HUDEP-2 (cell line): ENCODE measurements around the gene PCMT1.
A peak's percentile ranks its signal among the peaks of the same experiment; 100 is the strongest.
"Not testable (repeated sequence)": the region's sequence is repeated elsewhere in the genome, so short reads cannot be mapped to it uniquely, and the experiment has no call there.

Experiments used
- DNase-seq, 76 experiments: peaks; one replicate each; lab custom pipeline; 2025; ENCODE audit not compliant: unreplicated experiment in 76 of 76; lab: John Stamatoyannopoulos, UW

The PCMT1 gene

DNA sequence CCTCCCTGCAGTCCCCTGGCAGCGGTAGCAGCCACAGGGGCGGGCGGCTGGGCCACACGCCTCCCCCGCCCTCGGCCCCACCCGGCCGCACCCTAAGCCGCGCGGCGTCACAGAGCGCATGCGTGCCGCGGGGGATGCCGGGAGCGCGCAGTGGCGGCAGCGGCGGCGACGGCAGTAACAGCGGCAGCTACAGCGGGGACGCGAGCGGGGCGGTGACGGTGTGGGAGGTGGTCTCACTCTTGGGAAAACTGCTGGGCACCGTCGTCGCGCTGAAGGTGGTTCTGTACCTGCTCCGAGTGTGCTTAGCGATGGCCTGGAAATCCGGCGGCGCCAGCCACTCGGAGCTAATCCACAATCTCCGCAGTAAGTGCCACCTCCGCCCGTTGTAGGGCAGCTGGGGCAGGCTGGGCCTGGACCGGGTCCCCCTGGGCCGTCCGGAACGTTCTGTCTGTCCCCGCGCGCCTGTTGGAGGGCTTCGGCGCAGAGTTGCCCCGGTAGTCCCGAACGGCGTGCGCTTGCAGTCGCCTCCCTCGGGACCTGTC lies at the start of gene PCMT1:
TSS of gene PCMT1 (plus strand) at position 148 of the 542 bp plus-strand sequence. CDS start at position 309, 161 bp downstream.
- peak in 75 of 76 experiments; percentile 29 to 98 (median 90) for DNase-seq

DNA sequence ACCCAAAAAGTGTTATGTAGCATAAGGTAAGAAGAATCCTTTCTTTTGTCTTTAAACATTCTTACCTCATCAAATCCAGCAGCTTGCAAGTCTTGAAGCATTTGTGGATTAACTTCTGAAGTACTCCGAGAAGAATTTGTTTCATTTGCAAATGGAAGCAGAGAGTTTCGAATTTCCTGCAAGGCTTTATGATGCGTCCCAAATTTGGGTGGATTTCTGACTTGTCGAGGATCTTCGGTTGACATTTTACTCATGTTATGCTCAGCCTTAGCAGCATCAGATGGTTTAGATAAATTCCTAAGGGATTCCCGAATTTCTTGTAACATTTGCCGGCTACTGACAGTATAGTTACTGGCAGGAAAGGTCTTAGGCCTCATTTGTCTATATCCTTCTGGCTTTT lies 47.8 kb upstream of the PCMT1 start:
- no peak for DNase-seq

DNA sequence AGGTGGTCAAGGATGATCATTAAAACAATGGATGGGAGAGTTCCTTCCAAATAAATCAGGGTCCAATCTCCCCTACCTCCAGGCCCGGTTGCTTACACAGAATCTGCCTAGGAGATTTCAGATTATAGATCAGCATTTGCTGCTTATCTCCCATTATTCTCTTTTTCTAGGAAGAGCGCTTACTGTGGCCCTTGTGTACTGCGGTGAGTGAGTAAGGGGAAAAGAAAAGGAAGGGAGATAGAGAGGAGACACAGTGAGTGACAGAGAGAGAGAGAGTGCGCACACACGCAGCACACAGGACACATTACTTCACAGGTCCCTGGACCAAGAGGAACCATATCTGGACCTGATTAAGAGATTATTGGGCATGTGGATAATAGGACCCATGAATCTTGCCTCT lies 37.8 kb upstream of the PCMT1 start:
- no peak for DNase-seq

DNA sequence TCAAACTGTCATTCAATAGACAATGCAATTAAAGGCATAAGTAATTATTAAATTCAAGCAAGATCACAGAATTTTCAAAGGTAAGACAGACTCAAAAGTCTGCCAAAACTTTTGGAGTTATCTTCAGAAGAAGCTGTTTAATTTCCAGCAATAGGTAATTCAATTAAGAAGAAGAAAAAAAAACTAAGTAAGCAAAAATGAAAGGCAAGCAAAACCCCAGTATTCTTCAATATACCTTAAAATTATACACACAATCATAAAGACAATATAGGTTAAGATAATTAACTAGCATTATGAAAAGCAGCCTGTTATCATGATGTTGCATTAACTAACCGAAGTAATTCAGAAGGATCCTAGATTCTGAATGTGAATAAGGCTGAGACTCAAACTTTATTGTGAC lies 35.1 kb upstream of the PCMT1 start:
- DNase-seq, result no peak

DNA sequence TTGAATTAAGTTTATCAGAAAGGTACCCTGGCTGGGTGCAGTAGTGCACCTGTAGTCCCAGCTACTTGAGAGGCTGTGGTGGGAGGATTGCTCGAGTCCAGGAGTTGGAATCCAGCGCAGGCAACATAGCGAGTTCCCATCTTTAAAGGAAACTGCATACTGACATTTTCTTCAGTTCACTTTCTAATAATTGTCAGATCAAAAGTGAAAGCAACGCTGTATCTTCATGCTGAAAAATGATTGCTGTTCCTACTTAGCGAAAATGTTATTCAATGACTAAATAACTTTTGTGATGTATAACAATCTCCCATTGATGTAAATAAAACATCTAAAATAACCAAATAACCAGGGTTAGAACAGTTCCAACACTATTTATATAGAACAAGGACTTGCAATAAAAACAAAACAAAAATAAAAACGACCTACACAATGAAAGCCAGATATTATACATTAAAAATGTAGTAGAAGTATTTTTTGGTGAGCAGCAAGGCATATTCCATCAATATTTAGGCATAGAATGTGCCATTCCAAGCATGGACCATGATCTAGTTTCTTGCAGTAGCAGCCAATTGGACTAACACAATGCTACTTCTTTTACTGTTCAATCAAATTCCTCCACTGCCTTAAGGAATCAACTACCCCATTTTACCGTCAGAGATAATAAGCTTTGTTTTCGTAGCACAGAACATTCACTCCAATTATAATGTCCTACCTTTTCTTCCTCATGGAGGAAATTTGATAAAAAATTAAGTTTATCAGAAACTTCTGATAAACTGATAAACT lies 33.2 kb upstream of the PCMT1 start:
- DNase-seq, result peak in 3 of 76 experiments; percentile 11 to 40 (median 18)

DNA sequence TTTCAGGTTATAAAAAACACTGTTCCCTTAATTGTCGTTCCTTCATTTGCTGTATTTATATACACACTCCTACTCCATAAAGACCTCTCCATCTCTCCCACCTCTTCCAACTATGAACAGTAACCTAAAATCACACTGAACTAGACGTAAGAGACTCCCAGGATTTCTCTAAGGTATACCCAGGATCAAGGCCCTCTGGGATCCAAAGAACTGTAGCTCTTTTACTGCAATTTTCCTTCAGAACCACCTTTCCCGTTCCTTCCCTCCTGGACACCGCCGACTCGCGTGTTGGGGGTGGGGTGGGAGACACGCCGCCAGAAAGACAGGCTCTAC lies 32.3 kb upstream of the PCMT1 start:
- no peak for DNase-seq

DNA sequence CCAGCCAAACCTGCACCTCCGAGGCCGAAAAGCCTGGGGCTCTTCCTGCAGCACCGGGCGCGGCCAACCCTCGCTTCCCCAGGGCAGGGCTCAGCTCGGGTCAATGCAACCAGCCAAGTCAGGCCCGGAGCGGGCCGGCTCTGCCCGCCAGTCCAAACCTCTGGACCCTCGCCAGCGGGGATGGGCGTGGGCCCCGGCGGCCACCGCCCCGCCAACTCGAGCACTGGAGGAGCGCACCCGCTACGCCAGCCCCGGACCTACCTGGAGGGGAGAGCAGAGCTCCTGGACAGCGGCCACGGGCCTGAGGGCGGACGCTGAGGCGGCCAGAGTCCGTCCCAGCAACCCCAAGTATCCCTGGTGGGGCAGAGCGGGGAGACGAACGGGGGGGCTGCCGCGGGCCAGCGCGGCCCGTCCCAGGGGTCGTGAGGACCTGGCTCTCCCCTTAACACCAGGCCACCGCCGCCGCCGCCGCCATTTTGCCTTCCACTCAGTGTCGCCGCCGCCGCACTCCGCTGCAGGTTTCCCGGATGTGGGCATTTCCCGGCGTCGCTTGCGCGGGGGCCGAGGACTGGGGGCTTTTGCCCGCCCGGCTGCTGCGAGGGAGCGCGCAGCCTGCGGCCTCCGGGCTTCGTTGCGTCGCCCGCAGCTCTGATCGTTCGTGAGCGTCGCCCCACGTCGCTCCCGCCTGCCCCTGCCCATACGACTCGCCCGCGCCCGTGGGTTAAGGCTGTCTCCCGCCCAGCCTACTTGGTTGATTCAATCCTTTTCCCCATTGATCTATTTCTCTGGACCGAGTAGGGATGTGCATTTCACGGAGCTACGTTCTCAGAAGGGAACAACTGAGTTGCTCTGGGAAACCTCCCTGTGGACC lies 31.7 kb upstream of the PCMT1 start, which contains the start of gene LATS1:
TSS of gene LATS1 (minus strand) at position 514 of the 871 bp plus-strand sequence. CDS start 15,975 bp downstream, outside the sequence.
- peak; percentile 10 to 99 (median 95) for DNase-seq

DNA sequence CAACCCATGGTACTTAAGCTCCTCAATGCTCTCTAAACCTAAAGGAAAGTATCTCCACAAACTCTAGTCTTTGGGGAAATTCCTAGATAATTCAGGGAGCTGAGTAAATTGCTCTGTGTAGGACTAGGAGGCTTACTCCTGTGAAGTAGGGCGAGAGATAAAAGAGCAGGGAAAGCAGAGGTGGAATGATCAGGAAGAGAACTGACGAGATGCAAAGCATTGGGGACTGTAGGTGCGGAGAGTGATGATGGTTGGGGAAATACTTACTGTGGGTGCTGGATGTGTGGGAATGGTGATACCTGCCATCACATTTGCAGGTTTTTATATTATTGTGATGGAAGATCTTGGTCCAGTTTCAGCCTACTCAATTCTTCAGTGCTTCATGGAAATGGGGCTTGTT lies 30.0 kb upstream of the PCMT1 start:
- no peak for DNase-seq

DNA sequence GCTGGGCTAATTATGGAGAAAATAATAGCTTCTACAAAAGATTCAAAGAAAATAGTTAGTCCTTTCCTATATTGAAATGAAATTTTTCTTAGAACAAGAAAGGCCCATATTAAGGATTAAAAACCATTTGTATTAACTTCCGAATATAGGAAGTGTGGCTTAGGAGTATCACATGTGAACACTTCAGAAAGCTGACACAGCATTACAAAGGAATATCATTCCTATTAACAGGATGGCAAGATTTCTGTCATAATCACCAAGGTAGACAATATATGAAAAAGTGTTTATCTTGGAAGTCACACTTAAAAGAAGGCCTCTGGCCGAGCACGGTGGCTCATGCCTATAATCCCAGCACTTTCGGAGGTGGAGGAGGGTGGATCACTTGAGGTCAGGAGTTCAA lies 26.3 kb upstream of the PCMT1 start:
- no peak for DNase-seq

DNA sequence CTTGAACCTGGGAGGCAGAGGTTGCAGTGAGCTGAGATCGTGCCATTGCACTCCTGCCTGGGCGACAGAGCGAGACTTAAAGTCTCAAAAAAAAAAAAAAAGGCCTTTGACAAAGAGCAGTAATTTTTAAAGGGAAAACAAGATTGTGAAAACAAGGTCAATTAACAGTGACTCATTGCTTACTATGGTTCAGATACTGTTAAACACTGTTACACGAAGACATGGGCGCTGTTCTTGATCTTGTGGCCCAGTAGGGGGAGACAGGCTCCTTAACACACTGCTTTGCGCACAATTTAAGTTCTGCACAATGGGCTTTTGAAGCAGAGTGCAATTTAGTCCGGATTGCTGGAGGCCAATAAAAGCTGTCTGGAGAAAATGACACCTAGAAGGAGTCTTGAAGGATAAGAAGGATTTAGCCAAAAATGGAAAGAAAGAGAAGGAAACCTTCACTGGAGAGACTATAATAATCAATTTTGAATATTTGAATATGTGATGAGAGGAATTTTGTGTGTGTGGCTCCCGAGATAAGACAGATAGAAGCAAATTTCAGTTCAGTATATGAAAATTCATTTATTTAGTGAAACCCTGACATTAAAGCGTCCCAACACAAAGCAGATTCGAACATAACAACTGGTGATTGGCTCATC lies 25.6 kb upstream of the PCMT1 start:
- peak in 67 of 76 experiments; percentile 5 to 79 (median 48) for DNase-seq

DNA sequence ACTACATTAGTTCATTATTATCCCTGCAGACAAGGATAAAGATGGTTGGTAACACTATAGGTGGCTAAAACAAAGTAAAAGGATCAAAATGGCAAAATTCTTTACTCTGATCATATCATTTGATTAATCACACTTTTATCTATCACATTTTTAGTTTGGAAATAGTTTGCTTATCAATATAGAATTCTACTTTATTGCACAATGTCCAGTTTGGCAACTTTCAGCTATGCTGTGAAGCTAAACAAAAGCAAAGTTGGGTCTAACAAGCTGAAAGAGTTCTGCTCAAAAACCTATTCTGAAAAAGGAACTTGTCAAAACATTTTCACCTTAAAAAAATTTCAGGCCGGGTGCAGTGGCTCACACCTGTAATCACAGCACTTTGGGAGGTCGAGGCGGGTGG lies 23.8 kb upstream of the PCMT1 start:
- DNase-seq, result no peak

DNA sequence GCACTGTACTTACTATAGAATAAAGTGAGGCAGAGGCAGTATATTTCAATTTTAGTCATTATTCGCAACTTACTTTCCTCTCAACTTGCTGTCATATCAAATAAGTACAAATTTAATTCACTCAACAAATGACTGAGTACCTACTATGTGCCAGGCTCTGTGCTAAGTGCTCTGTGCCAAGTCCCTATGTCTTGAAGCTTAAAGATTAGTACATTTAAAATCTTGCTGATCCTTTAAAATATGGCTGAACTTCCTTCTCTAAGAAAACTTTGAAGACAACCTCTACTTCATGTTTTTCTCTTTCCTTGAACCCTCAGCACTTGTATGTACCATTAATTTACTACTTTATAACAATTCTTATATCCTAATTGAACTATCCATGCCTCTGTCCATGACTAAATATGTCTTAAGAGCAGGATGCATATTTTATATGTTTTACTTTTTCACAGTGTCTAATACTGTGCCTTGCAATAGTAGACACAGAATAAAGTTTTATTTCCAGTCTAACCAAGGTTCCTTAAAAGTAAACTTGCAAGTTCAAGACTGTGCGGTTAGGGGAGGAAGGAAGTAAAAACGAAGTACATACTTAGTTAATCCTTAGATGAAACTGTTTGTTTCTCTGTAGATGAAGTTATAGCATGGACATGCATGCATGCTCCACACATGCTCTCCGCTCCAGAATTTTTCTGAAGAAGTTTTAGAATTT lies 21.6 kb upstream of the PCMT1 start:
- peak in 4 of 76 experiments; percentile 54 to 61 (median 57) for DNase-seq

DNA sequence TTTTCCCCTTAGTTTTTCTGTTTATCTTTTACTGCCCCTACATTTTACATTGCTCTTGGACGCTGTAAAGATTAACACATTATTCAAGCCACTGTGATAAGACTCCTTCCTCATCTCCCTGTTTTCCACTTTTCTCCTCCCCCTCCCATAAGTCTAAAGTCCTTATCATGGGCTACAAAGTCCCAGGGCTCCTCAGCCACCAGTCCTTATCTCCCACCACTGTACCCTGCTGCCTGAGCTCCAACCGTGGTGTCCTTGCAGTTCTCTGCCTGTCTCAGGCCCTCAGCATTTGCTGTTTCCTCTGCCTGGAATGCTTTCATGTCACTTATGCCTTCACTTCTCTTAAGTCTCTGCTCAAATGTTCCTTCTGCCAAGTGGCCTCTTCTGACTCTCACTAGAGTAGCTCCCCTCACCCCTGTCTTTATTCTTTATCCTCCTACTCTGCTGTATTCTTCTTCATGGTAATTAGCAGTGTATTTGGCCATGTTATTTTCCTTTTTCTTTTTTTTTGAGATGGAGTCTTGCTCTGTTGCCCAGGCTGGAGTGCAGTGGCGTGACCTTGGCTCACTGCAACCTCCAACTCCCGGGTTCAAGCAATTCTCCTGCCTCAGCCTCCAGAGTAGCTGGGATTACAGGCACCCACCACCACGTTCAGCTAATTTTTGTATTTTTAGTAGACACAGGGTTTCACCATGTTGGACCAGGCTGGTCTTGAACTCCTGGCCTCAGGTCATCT lies 20.9 kb upstream of the PCMT1 start:
- DNase-seq, result peak in 75 of 76 experiments; percentile 25 to 91 (median 75)

DNA sequence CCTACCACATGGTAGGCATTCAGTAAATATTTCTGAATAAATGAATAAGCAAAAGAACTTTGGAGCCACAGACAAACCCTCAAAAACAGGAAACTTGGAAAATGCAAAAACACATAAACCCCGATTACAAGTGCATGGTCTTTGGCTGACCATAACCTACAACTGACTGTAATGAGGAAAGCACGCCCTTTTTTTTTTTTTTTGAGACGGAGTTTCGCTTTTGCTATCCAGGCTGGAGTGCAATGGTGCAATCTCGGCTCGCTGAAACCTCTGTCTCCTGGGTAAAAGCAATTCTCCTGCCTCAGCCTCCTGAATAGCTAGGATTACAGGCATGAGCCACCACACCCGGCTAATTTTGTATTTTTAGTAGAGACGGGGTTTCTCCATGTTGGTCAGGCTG lies 19.7 kb upstream of the PCMT1 start:
- DNase-seq, result no peak

DNA sequence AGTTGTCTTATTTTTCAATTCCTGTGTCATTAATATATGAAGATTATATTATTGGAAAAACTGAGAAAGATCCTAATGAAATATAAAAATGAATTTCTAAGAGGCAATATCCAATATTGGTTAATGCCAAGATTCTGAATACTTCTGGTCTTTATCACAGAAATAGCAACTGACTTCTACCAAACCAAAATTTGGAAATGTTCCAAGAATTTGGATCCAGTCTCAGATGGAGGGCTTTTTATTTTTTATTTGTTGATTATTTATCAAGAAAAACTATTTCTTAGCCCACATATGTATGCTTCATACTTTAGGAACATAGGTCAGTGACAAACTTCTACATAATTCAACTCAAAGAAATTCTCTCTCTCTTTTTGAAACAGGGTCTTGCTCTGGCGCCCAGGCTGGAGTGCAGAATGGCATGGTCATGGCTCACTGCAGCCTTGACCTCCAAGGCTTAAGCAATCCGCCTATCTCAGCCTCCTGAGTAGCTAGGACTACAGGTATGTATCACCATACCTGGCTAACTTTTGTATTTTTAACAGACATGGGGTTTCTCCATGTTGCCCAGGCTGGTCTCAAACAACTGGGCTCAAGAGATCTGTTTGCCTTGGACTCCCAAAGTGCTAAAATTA lies 16.3 kb upstream of the PCMT1 start:
- no peak for DNase-seq

DNA sequence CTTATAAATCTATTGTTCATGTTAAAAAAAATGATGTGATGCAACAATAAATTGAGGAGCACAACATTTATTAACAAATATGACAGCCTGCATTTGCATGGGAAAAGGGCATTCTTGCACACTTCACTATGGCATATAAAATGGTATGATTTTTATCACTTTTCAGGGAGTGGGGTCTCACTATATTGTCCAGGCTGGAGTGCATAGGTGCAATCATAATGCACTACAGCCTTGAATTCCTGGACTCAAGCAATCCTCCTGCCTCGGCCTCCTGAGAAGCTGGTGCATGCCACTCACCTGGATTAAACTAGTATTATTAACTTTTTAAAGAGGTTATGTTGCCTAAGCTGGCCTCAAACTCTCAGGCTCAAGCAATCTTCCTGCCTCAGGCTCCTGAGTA lies 14.6 kb upstream of the PCMT1 start:
- no peak for DNase-seq

DNA sequence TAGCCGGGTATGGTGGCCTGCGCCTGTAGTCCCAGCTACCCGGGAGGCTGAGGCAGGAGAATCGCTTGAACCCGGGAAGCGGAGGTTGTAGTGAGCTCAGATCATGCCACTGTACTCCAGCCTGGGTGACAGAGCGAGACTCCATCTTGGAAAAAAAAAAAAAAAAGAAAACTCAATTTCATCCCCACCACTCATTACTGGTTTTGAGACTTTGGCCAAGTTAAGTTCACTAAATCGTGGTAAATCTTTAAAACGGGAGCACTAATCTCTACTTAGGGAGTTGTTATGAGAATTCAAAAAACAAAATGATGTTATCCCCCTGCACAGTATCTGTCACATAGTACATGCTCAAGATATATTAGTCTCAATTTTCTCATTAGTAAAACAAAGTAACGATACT lies 4.3 kb upstream of the PCMT1 start:
- not testable (repeated sequence) for DNase-seq

DNA sequence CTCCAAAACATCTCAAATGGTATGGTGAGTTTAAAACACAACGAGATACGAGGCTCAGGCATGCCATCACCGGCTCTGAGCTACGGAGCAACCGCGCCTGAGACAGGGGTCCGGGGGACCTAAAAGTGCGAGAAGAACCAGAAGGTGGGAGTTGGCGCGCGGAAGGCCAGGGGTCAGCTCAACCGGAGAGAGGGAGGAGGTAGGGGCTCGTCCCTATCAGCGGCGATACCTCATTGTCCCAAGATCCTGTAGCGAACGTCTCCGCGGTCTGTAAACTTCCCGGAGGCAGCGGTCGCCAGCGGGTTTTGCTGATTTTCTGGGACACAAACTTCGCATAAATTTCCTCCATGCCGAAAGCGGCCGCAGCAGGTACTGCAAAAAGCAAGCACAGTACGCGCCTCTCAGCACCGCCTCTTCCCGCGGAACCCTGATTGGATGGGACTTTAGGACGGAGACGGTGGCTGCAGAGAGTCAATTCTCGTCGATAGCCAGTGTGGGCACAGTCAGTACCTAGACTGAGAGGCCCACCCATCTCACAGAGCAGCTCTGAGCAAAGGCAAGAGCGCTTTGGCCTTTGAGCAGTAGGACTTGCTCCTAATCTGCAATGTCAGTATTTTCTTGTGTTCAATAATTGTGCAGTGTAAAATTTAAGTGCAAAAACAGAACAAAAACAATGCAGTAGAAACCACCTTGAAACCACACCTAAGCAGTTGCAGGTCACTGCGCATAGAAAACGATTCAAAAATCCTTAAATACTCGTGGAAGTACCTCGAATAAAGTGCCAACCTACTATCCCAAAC lies 3.2 kb upstream of the PCMT1 start, which contains the start of gene NUP43:
TSS of gene NUP43 (minus strand) at position 383 of the 800 bp plus-strand sequence. CDS start at position 349, 34 bp downstream.
- peak; percentile 64 to 98 (median 93) for DNase-seq
